Parathyroid adenoma (tissue), 2 donors: ENCODE measurements around the gene CLEC11A.

Source experiments
- H2AFZ ChIP-seq: fragments of 300-600 bp; sonication (generic); one replicate; pipeline ENCODE4 v1.7.0; 2017; ENCODE audit warnings: antibody characterized with exemption, mild to moderate bottlenecking
- H3K27ac ChIP-seq: fragments of 300-600 bp; sonication (generic); one replicate; pipeline ENCODE4 v1.7.0; 2017
- H3K27me3 ChIP-seq: fragments of 300-600 bp; sonication (generic); one replicate; pipeline ENCODE4 v1.7.0; 2017; ENCODE audit warnings: low read length; ENCODE audit not compliant: control insufficient read depth, insufficient read depth
- H3K36me3 ChIP-seq: fragments of 300-600 bp; sonication (generic); one replicate; pipeline ENCODE4 v1.7.0; 2017; ENCODE audit warnings: low read length; ENCODE audit not compliant: control insufficient read depth, insufficient read depth
- H3K4me1 ChIP-seq: fragments of 300-600 bp; sonication (generic); one replicate; pipeline ENCODE4 v1.7.0; 2017; ENCODE audit warnings: control low read depth
- H3K4me2 ChIP-seq: fragments of 300-600 bp; sonication (generic); one replicate; pipeline ENCODE4 v1.7.0; 2017; ENCODE audit warnings: low read length
- H3K4me3 ChIP-seq: fragments of 300-600 bp; sonication (generic); one replicate; pipeline ENCODE4 v1.7.0; 2017; ENCODE audit warnings: low read depth, low read length
- H3K79me2 ChIP-seq: fragments of 300-600 bp; sonication (generic); one replicate; pipeline ENCODE4 v1.7.0; 2017; ENCODE audit warnings: control low read depth
- H3K9ac ChIP-seq: fragments of 300-600 bp; sonication (generic); one replicate; pipeline ENCODE4 v1.7.0; 2017; ENCODE audit warnings: mild to moderate bottlenecking
- H3K9me3 ChIP-seq: fragments of 300-600 bp; sonication (generic); one replicate; pipeline ENCODE4 v1.7.0; 2017; ENCODE audit warnings: low read length; ENCODE audit not compliant: control insufficient read depth
- TF ChIP-seq, protein P1 (sequence below): fragments of 300-600 bp; sonication (generic); IDR thresholded peaks from one replicate; pipeline ENCODE4 v1.7.0; 2017; ENCODE audit warnings: antibody characterized with exemption, mild to moderate bottlenecking
- donor health status: primary hyperparathyroidism.

The CLEC11A gene

GRCh38 chr19:50720921-50721381 is 2.2 kb upstream of the CLEC11A start:
- Histone ChIP-seq H3K27me3 (no peaks in the 10 kb centered on the region), H3K4me2 (no peak overlapping the region), H3K27ac (peak overlapping the region; percentile 57), H3K4me1 (peaks cover 4% of the 10 kb centered on the region), H3K9ac (no peak overlapping the region), H3K79me2 (no peaks in the 10 kb centered on the region), H3K9me3 (no peaks in the 10 kb centered on the region), H3K4me3 (no peak overlapping the region), H2AFZ (peak overlapping the region; percentile 83), H3K36me3 (no peaks in the 10 kb centered on the region)
- TF ChIP-seq, protein P1, sequence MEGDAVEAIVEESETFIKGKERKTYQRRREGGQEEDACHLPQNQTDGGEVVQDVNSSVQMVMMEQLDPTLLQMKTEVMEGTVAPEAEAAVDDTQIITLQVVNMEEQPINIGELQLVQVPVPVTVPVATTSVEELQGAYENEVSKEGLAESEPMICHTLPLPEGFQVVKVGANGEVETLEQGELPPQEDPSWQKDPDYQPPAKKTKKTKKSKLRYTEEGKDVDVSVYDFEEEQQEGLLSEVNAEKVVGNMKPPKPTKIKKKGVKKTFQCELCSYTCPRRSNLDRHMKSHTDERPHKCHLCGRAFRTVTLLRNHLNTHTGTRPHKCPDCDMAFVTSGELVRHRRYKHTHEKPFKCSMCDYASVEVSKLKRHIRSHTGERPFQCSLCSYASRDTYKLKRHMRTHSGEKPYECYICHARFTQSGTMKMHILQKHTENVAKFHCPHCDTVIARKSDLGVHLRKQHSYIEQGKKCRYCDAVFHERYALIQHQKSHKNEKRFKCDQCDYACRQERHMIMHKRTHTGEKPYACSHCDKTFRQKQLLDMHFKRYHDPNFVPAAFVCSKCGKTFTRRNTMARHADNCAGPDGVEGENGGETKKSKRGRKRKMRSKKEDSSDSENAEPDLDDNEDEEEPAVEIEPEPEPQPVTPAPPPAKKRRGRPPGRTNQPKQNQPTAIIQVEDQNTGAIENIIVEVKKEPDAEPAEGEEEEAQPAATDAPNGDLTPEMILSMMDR = no peak

DNA sequence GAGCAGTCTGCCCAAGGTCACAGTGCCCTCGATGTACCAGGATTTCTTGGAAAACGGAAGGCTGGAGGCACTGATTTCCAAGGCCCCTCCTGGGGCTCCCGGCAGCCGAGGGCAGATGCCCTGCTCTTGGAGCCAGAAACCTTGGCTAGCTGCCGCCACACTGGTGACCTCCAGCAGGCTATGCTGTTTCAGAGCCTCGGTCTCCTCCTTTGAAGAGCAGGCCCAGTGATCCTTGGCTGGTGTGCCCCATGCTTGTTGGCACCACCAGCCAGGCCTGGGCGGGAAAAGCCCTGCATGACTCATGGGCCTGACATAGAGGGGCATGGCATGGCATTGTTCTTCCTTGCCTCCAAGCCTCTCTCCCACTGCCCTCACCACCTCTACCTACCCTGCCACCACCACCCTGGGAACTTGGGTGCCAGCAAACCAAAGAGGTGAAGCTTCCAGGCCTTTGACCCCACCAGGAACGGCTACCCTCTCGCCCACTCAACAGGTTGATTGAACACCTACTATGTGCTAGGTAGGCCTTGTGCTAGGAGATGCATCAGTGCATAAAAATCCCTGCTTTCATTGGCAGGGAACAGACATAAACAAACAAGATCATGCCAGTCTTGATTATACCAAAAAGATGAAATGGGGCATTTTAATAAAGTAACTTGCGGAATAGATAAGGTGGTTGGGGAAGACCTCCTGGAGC is 1.6 kb upstream of the CLEC11A start:
- Histone ChIP-seq H3K4me2 (no peak overlapping the region), H3K79me2 (no peaks in the 10 kb centered on the region), H3K9me3 (no peaks in the 10 kb centered on the region), H3K9ac (no peak overlapping the region), H3K4me3 (no peak overlapping the region), H2AFZ (peak overlapping the region; percentile 83), H3K4me1 (peaks cover 4% of the 10 kb centered on the region), H3K27ac (peak overlapping the region; percentile 57), H3K27me3 (no peaks in the 10 kb centered on the region), H3K36me3 (no peaks in the 10 kb centered on the region)
- TF ChIP-seq, protein P1 = no peak

DNA sequence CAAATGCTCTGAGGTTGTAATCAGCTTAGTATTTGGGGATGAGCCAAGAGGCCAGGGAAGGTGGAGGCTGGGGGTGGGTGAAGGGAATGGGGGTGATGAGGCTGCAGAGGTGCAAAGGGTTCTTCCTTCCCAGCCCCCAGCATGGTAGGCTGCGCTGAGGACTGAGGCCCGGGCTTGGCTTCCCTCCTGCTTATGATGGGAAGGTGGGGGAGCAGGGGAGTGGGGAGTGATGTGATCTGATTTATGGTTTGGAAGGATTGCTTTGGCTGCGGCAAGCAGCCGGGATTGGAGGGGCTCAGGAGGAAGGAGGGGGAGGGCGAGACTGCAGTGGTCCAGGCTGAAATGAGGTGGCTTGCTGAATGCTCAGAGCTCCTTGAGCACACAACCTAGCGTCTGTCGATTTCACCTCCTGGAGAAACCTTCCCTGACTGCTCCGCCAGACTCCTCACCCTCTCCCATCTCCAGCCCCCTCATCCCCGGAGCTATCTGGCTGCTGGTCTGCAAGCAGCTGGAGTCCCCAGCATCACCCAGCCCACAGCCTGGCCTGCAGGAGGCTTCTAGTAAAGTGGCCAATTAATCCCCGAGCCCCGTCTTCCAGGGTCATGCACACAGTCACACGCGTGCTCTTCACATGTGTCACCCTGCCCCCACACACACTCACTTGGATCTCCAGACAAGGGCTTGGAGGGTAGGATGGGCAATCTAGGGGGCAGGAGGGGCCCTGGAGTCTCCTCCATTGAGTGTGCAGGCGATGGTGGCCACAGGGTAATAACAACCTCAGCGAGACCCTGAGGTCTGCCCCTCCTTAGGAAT is 757 bp upstream of the CLEC11A start:
- Histone ChIP-seq H3K4me3 (no peak overlapping the region), H3K4me2 (no peak overlapping the region), H3K27me3 (no peaks in the 10 kb centered on the region), H3K9ac (no peak overlapping the region), H3K36me3 (no peaks in the 10 kb centered on the region), H2AFZ (no peak overlapping the region), H3K27ac (no peak overlapping the region), H3K4me1 (peaks cover 4% of the 10 kb centered on the region), H3K9me3 (no peaks in the 10 kb centered on the region), H3K79me2 (no peaks in the 10 kb centered on the region)
- TF ChIP-seq, protein P1 = no peak

- Histone ChIP-seq H3K4me3 (peak overlapping the region; percentile 75), H3K4me1 (peaks cover 4% of the 10 kb centered on the region), H3K36me3 (no peaks in the 10 kb centered on the region), H3K4me2 (peak overlapping the region; percentile 94), H3K9me3 (no peaks in the 10 kb centered on the region), H2AFZ (peak overlapping the region; percentile 90), H3K27me3 (no peaks in the 10 kb centered on the region), H3K27ac (peak overlapping the region; percentile 73), H3K79me2 (no peaks in the 10 kb centered on the region), H3K9ac (no peak overlapping the region)
- TF ChIP-seq, protein P1 = no peak
These were observed 764 bp downstream of the CLEC11A start for GRCh38 chr19:50723735-50724521.
